K562 (cell line): ENCODE data around the gene RNF34. TPM values are rescaled to one million over a fixed set of nuclear protein-coding genes. Genes with fewer than 3 reads are reported as not detected.

ENCODE experiments used
- ATAC-seq: fragments of 200-7000 bp; cut with Tn5 transposase; 3 replicates; pipeline ENCODE4 v1.9.1; 2020; ENCODE audit warnings: moderate library complexity
- Bru-seq: library from RNA; stranded (reverse); fragments of 400-500 nt; gene quantifications from one replicate; lab custom pipeline; 2021; lab: Mats Ljungman, UMichigan
- BruChase-seq, 2 experiments: library from RNA; stranded (reverse); fragments of 400-500 nt; gene quantifications; one replicate each; lab custom pipeline; 2021; lab: Mats Ljungman, UMichigan
- BruUV-seq: library from RNA; stranded (reverse); fragments of 400-500 nt; replicated peaks from 2 replicates; lab custom pipeline; 2021; lab: Mats Ljungman, UMichigan
- CTCF ChIA-PET: fragments of 300-600 bp; formaldehyde crosslinking; extraction: SDS; loops from one replicate; lab custom pipeline; 2021; ENCODE audit warnings: low intra/inter-chr PET ratio; lab: Yijun Ruan, JAX
- POLR2A ChIA-PET: fragments of 300-600, 350-650 bp; sonication (Branson Sonifier 250); formaldehyde crosslinking; extraction: SDS; loops from one replicate; lab custom pipeline; 2021; ENCODE audit warnings: antibody characterized with exemption, inconsistent platforms; lab: Yijun Ruan, JAX
- DNase-seq, 4 experiments: peaks; one replicate each; pipeline versions ENCODE4 v3.0.0 to v3.0.0-alpha.2; 2011 to 2018; ENCODE audit warnings: low spot score in 3 of 4, mixed read lengths in 3 of 4; ENCODE audit errors: extremely low read depth in 1 of 4
- FAIRE-seq: peaks from 2 replicates; lab custom pipeline; 2011; peaks lifted over from hg19 to GRCh38; lab: Jason Lieb, UNC
- H2AFZ ChIP-seq: 2 replicates; pipeline ENCODE4 v1.6.0; 2011; ENCODE audit warnings: low read depth, low read length, control low read depth, inconsistent platforms
- H3K27ac ChIP-seq: fragments of 200-600 bp; 3 replicates; pipeline ENCODE4 v1.8.0; 2011; ENCODE audit warnings: low read depth, mild to moderate bottlenecking, control low read depth, inconsistent platforms, low read length, moderate library complexity, mixed read lengths; ENCODE audit errors: extremely low read depth
- H3K27me3 ChIP-seq, 2 experiments: fragments of 300-600 bp in 1 of 2; 2 replicates in 1 of 2; 3 replicates in 1 of 2; pipeline versions ENCODE4 v1.6.0 to v1.8.0; 2011; ENCODE audit warnings: inconsistent platforms in 2 of 2, low read length in 2 of 2, mild to moderate bottlenecking in 1 of 2, mixed read lengths in 1 of 2, moderate library complexity in 1 of 2; ENCODE audit not compliant: control insufficient read depth in 2 of 2, insufficient read depth in 2 of 2
- H3K36me3 ChIP-seq: fragments of 300-600 bp; 3 replicates; pipeline ENCODE4 v1.8.0; 2011; ENCODE audit warnings: mild to moderate bottlenecking, low read length, inconsistent platforms; ENCODE audit not compliant: control insufficient read depth, insufficient read depth
- H3K4me1 ChIP-seq, 2 experiments: fragments of 200-600 bp in 1 of 2; replicated peaks in 1 of 2; 2 replicates in 1 of 2; 3 replicates in 1 of 2; pipeline versions ENCODE4 v1.5.1 to v1.8.0; 2011; ENCODE audit warnings: inconsistent platforms in 2 of 2, low read length in 2 of 2, mild to moderate bottlenecking in 1 of 2, mixed read lengths in 1 of 2, moderate library complexity in 1 of 2; ENCODE audit not compliant: control insufficient read depth in 2 of 2, insufficient read depth in 2 of 2
- H3K4me2 ChIP-seq: 2 replicates; pipeline ENCODE4 v1.6.1; 2011; ENCODE audit warnings: low read length, control low read depth, inconsistent platforms, mixed read lengths; ENCODE audit not compliant: insufficient read depth
- H3K4me3 ChIP-seq: fragments of 200-600 bp; sonication (generic), shearing (Covaris generic); 2 replicates; pipeline ENCODE4 v1.5.1; 2016; ENCODE audit warnings: control low read depth, inconsistent platforms
- H3K79me2 ChIP-seq: fragments of 200-600 bp; 3 replicates; pipeline ENCODE4 v1.8.0; 2011; ENCODE audit warnings: low read length, inconsistent platforms; ENCODE audit not compliant: control insufficient read depth, insufficient read depth
- H3K9ac ChIP-seq, 2 experiments: 2 replicates each; pipeline versions ENCODE4 v1.6.0 to v1.6.1; 2011; ENCODE audit warnings: low read depth in 2 of 2, low read length in 2 of 2, control low read depth in 1 of 2, inconsistent platforms in 1 of 2, mild to moderate bottlenecking in 1 of 2, mixed read lengths in 1 of 2; ENCODE audit not compliant: insufficient read depth in 1 of 2
- H3K9me1 ChIP-seq: one replicate; pipeline ENCODE4 v1.6.0; 2011; ENCODE audit warnings: inconsistent platforms, mild to moderate bottlenecking, low read length, moderate library complexity; ENCODE audit not compliant: control insufficient read depth, insufficient read depth
- H3K9me3 ChIP-seq: replicated peaks from 2 replicates; pipeline ENCODE4 v1.5.1; 2011; ENCODE audit warnings: low read depth, low read length, inconsistent platforms; ENCODE audit not compliant: control insufficient read depth, insufficient read depth
- H4K20me1 ChIP-seq: replicated peaks from 2 replicates; pipeline ENCODE4 v1.6.1; 2011; ENCODE audit warnings: low read length, inconsistent platforms, mixed read lengths; ENCODE audit not compliant: control insufficient read depth, insufficient read depth
- ZNF318 ChIP-seq, 2 experiments: fragments of 450-650 bp; IDR thresholded peaks; 2 replicates each; pipeline ENCODE4 v1.6.1; 2016; ENCODE audit warnings: mild to moderate bottlenecking in 2 of 2, borderline replicate concordance in 1 of 2, low read depth in 1 of 2, moderate library complexity in 1 of 2
- ZNF655 ChIP-seq: fragments of 250-450 bp; sonication (Bioruptor Pico); IDR thresholded peaks from 2 replicates; pipeline ENCODE4 v1.5.0; 2021
- WGBS: fragments of 100-300 bp; shearing (Covaris generic); methylation state at CpG from one replicate; pipeline ENCODE4 v1.1.6; 2016; ENCODE audit warnings: low coverage, mixed read lengths; ENCODE audit not compliant: insufficient coverage; ENCODE audit errors: missing lambda C conversion rate; 5-methylcytosine and 5-hydroxymethylcytosine counted together
- in situ Hi-C: fragments of 300-500 bp; cut with MboI; formaldehyde crosslinking; loops from 4 replicates; pipeline ENCODE4 v1.15.0; 2018; ENCODE audit warnings: inconsistent platforms, mixed read lengths
- intact Hi-C: fragments of 100-400 bp; cut with micrococcal nuclease; formaldehyde crosslinking; loops from 2 replicates; pipeline ENCODE4 v1.14.2; 2022
- long read RNA-seq, 3 experiments: library from polyadenylated mRNA in 2 of 3; library from RNA in 1 of 3; unstranded in 2 of 3; stranded (forward) in 1 of 3; transcript quantifications; one replicate each; pipeline ENCODE4 v2.0.0, GENCODE V29; 2019 to 2022
- polyA minus RNA-seq, 3 experiments: library from RNA; depleted of rRNA, polyadenylated mRNA; stranded (reverse); fragments of >200 nt; gene quantifications; 2 replicates each; pipeline ENCODE4 v1.2.3, GENCODE V29; 2011
- polyA plus RNA-seq, 8 experiments: library from polyadenylated mRNA; depleted of rRNA in 4 of 8; stranded (reverse) in 5 of 8; unstranded in 3 of 8; fragments of >200 nt; fragmentation: Nextera tagmentation in 2 of 8; fragmentation: Illumina TruSeq in 1 of 8; extraction: Ambion mirVana in 2 of 8; extraction: Trizol in 1 of 8; gene quantifications; 2 replicates each; pipeline versions ENCODE4 v1.2.1 to v1.2.3, GENCODE V29; 2011 to 2014; ENCODE audit warnings: inconsistent platforms in 1 of 8, missing spikeins in 1 of 8
- total RNA-seq, 7 experiments: library from RNA; depleted of rRNA in 6 of 7; stranded (reverse); fragments of >200 nt in 6 of 7; fragmentation: Illumina TruSeq in 2 of 7; extraction: Trizol in 2 of 7; gene quantifications; 2 replicates each; pipeline versions ENCODE4 v1.2.1 to v1.2.3, GENCODE V29; 2011 to 2021; ENCODE audit warnings: low replicate concordance in 1 of 7

Gene RNF34
- 109 and 110 TPM in 2 replicates for total RNA-seq (2011; cell fraction: chromatin; rRNA removed; ENCODE audit: low replicate concordance)
- 69.5 and 69.6 TPM in 2 replicates for total RNA-seq (2011; cell fraction: nucleolus; rRNA removed)
- total RNA-seq (2011; cell fraction: nucleoplasm; rRNA removed): 118 and 187 TPM in 2 replicates
- 68.8 and 120 TPM in 2 replicates for total RNA-seq (2014; rRNA removed)
- total RNA-seq (2014; rRNA removed; fragmentation: Illumina TruSeq; extraction: Trizol): 47.1 and 48.9 TPM in 2 replicates
- 60.6 and 60.9 TPM in 2 replicates for total RNA-seq (2015; rRNA removed; fragmentation: Illumina TruSeq; extraction: Trizol)
- total RNA-seq (2021): 42.4 and 47.1 TPM in 2 replicates
- polyA plus RNA-seq (2011; rRNA removed): 41.7 and 51.0 TPM in 2 replicates
- polyA plus RNA-seq (2011; cell fraction: cytosol; rRNA removed): 27.8 and 35.3 TPM in 2 replicates
- polyA plus RNA-seq (2011; cell fraction: nucleus; rRNA removed): 212 and 235 TPM in 2 replicates
- 43.8 and 80.2 TPM in 2 replicates for polyA plus RNA-seq (2012)
- polyA plus RNA-seq (2014; fragmentation: Illumina TruSeq; extraction: Trizol): 52.0 and 54.1 TPM in 2 replicates
- 10 to 100 TPM; 65.4 to 88.9 TPM for polyA plus RNA-seq (2014; fragmentation: Nextera tagmentation; extraction: Ambion mirVana)
- 47.2 and 48.4 TPM in 2 replicates for polyA plus RNA-seq (2014; rRNA removed)
- 63.6 and 90.6 TPM in 2 replicates for polyA minus RNA-seq (2011; rRNA and poly(A)+ RNA removed)
- 32.9 and 33.6 TPM in 2 replicates for polyA minus RNA-seq (2011; cell fraction: cytosol; rRNA and poly(A)+ RNA removed)
- polyA minus RNA-seq (2011; cell fraction: nucleus; rRNA and poly(A)+ RNA removed): 39.9 and 48.1 TPM in 2 replicates
- Bru-seq, nascent RNA: percentile 84 among the genes with signal in this experiment
- percentile 81 among the genes with signal in this experiment for BruChase-seq, experiment 1, labeled RNA remaining after a 2-hour chase
- percentile 79 among the genes with signal in this experiment for BruChase-seq, experiment 2, labeled RNA remaining after a 6-hour chase
- long read RNA-seq, experiment 1, transcript RNF34-203 (7 exons, 2,051 nt): minor isoform, 18 of 91 reads
- long read RNA-seq, experiment 1, transcript RNF34-201 (6 exons, 2,066 nt): major isoform, 36 of 91 reads
- long read RNA-seq, experiment 1, partial matches to known transcripts: 12 of 91 reads
- long read RNA-seq, experiment 1, other reads (novel, unspliced or antisense): 22 of 91 reads
- long read RNA-seq, experiment 2, transcript RNF34-201 (6 exons, 2,066 nt): major isoform, 9 of 30 reads
- long read RNA-seq, experiment 2, partial matches to known transcripts: 6 of 30 reads
- long read RNA-seq, experiment 2, other reads (novel, unspliced or antisense): 14 of 30 reads
- long read RNA-seq, experiment 3, transcript RNF34-211 (5 exons, 1,449 nt): minor isoform, 6 of 72 reads
- long read RNA-seq, experiment 3, transcript RNF34-201 (6 exons, 2,066 nt): major isoform, 40 of 72 reads
- long read RNA-seq, experiment 3, transcript RNF34-203 (7 exons, 2,051 nt): minor isoform, 9 of 72 reads
- long read RNA-seq, experiment 3, partial matches to known transcripts: 5 of 72 reads
- long read RNA-seq, experiment 3, other reads (novel, unspliced or antisense): 12 of 72 reads

GRCh38 chr12:121399391-121400331 lies at the start of gene RNF34:
Gene RNF34, plus strand, starts transcription at chr12:121400118. Its CDS starts 95 bp downstream, at chr12:121400213.
- peak within 1 kb of the TSS; percentile 87 for H3K4me2 ChIP-seq
- intact Hi-C loops (loop anchor here (1.0 to 2.0 kb wide), 2 partner anchors 47 to 65 kb away; partner anchors contain the start of gene ANAPC5), in situ Hi-C loops (no loop called here)
- peak within 1 kb of the TSS; percentile 84 to 98 for H3K9ac ChIP-seq
- no peaks in the 10 kb centered on the region for H3K9me3 ChIP-seq
- H4K20me1 ChIP-seq: no peaks in the 10 kb centered on the region; the same call in 1 of the 2 replicates
- WGBS: under 1% methylated on average over 68 of the region's 77 CpGs
- no peaks in the 10 kb centered on the region for H3K27me3 ChIP-seq
- ATAC-seq (peak; percentile 97), FAIRE-seq (peak; percentile 92), DNase-seq (peak; percentile 98 to 100 (median 99))
- BruUV-seq: TSS peak; percentile 94
- peaks cover 53% of the 10 kb centered on the region for H3K79me2 ChIP-seq
- H3K36me3 ChIP-seq: peaks cover 21% of the 10 kb centered on the region; the same call in 1 of the 3 replicates
- peaks cover 0 to 16% of the 10 kb centered on the region in 2 experiments; a peak in 3 of 5 replicates for H3K4me1 ChIP-seq
- H3K27ac ChIP-seq: peak within 1 kb of the TSS; percentile 90
- no peaks in the 10 kb centered on the region for H3K9me1 ChIP-seq
- CTCF ChIA-PET: no interaction called here
- peak within 1 kb of the TSS; percentile 77 for H3K4me3 ChIP-seq
- H2AFZ ChIP-seq: peak within 1 kb of the TSS; percentile 92
- POLR2A ChIA-PET: interaction anchor here (0.6 to 2.4 kb wide), 14 partner anchors 10 to 103 kb away, joined by 3 to 17 read pairs (median 4); partner anchors contain the start of genes ANAPC5 and CAMKK2
- TF ChIP-seq ZNF655 (no peak), ZNF318 (IDR thresholded peaks at IDR 0.05; ENCODE audit: borderline replicate concordance in 1 of 2, low read depth in 1 of 2) (no peak)
